Upper lobe of right lung (tissue), 1 donor: ENCODE measurements around the gene LRIG1. TPM values are rescaled to one million over a fixed set of nuclear protein-coding genes. Genes with fewer than 3 reads are reported as not detected.

ENCODE experiments used
- ATAC-seq: fragments of 200-7000 bp; cut with Tn5 transposase; one replicate; pipeline ENCODE4 v1.9.1; 2020; ENCODE audit warnings: mild to moderate bottlenecking, moderate library complexity
- DNase-seq: peaks from one replicate; pipeline ENCODE4 v3.0.0-alpha.2; 2020
- H3K27ac ChIP-seq: fragments of 200-600 bp; one replicate; pipeline ENCODE4 v1.8.0; 2022
- H3K27me3 ChIP-seq: fragments of 200-600 bp; one replicate; pipeline ENCODE4 v1.8.0; 2022; ENCODE audit warnings: mild to moderate bottlenecking
- H3K36me3 ChIP-seq: fragments of 200-600 bp; one replicate; pipeline ENCODE4 v1.8.0; 2022
- H3K4me1 ChIP-seq: fragments of 200-600 bp; one replicate; pipeline ENCODE4 v1.8.0; 2022
- H3K4me3 ChIP-seq: fragments of 200-600 bp; one replicate; pipeline ENCODE4 v1.8.0; 2022; ENCODE audit warnings: mild to moderate bottlenecking
- H3K9me3 ChIP-seq: fragments of 200-600 bp; one replicate; pipeline ENCODE4 v1.8.0; 2022
- intact Hi-C: fragments of 100-400 bp; cut with DNase I; formaldehyde crosslinking; loops from one replicate; pipeline ENCODE4 v1.11.0; 2022
- total RNA-seq: library from RNA; stranded (reverse); fragmentation: NEBNext Ultra II Directional; extraction: Animal tissue kit (Norgen Biotek cat#: 25700); gene quantifications from one replicate; pipeline ENCODE4 v1.2.1, GENCODE V29; 2021
- TF ChIP-seq, protein P1 (sequence below): fragments of 200-600 bp; IDR thresholded peaks from one replicate; pipeline ENCODE4 v1.8.0; 2022; ENCODE audit warnings: antibody characterized with exemption
- donor health status: DM: no; HTN: yes; CAD: no; lungs with severe emphysema.

LRIG1 gene
- total RNA-seq, 1 donor from 2014 or later, result 56.2 TPM

DNA sequence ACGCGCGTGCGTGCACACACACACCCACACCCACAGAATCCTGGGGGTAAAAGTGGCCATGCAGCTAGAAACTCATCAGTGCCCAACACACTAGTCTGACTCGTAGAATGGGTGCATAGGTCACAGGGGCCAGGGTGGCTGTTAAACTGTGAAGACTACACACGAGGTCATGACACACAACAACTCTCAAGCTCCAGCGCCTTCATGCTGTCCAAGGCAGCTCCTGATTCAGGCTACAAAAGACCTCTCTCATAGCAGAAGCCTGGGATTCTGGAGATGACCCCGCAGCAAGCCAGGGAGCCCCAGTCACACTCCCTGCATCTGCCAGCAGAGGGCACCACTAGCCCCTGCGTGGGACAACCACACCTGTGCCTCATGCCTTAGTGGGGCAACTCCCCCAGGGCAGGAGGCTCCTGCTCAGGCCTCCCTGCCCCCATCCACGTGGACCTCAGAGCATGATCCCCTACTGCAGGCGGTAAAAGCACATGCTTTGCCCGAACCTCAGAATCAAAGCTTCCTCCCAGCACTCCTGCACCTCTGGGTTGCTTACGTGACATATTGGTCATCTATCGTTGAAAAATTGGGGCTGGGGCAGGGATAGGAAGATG lies 93.1 kb downstream of the LRIG1 start:
- H3K27ac ChIP-seq, result no peak overlapping the region
- H3K36me3 ChIP-seq, result peaks cover 74% of the 10 kb centered on the region

DNA sequence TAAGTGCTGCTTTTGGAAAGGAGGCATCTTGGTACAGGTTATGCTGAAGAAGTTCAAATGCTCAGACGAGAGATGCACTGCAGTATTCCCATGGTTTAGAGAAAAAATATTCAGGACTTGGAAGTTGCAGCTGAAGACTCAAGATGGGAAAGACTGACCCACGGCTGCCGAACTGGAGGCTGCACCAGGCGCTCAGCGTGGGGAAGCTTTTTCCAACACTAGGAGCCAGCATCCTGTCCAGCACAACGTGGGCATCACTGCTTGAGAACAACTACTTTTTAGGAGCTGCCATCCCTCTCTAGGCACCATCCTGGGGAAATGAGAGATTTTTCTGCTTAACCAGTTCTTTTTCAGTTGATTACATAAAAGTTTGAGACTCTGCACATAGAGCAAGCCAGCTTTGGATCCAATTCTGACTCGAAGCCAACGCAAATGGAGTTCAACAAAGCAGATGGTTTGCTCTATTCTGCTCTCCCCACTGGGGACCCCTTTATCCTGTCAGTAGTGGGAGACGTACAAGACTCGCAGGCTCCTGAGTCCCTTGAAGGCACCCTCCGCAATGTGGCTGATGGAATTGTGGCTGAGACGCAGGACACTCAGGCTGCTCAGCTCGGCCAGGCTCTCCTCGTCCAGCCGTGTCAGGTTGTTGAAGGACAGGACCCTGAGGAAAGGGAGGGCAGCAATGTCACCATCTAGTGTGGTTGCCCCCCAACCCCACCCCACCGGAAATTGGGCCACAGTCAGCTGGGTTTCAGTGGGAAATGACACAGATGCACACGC lies 93.8 kb downstream of the LRIG1 start:
- intact Hi-C loops, result loop anchor here (5.0 kb wide), 1 partner anchor 410 kb away; no protein-coding TSS in a partner anchor
- Histone ChIP-seq H3K36me3 (peaks cover 67% of the 10 kb centered on the region), H3K9me3 (no peaks in the 10 kb centered on the region), H3K4me1 (no peaks in the 10 kb centered on the region), H3K4me3 (no peak overlapping the region), H3K27ac (no peak overlapping the region), H3K27me3 (no peaks in the 10 kb centered on the region)
- ATAC-seq (no peak), DNase-seq (no peak)
- TF ChIP-seq, protein P1, sequence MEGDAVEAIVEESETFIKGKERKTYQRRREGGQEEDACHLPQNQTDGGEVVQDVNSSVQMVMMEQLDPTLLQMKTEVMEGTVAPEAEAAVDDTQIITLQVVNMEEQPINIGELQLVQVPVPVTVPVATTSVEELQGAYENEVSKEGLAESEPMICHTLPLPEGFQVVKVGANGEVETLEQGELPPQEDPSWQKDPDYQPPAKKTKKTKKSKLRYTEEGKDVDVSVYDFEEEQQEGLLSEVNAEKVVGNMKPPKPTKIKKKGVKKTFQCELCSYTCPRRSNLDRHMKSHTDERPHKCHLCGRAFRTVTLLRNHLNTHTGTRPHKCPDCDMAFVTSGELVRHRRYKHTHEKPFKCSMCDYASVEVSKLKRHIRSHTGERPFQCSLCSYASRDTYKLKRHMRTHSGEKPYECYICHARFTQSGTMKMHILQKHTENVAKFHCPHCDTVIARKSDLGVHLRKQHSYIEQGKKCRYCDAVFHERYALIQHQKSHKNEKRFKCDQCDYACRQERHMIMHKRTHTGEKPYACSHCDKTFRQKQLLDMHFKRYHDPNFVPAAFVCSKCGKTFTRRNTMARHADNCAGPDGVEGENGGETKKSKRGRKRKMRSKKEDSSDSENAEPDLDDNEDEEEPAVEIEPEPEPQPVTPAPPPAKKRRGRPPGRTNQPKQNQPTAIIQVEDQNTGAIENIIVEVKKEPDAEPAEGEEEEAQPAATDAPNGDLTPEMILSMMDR, result no peak

More for the DNA sequence above, 93.1 kb downstream of the LRIG1 start:
- H3K4me1 ChIP-seq, result no peaks in the 10 kb centered on the region
- TF ChIP-seq, protein P1, result peak; percentile 93
- H3K4me3 ChIP-seq, result no peak overlapping the region
- H3K27me3 ChIP-seq, result no peaks in the 10 kb centered on the region
- H3K9me3 ChIP-seq, result no peaks in the 10 kb centered on the region
- DNase-seq (peak; percentile 83), ATAC-seq (peak; percentile 89)
- intact Hi-C loops, result loop anchor here (5.0 kb wide), 1 partner anchor 410 kb away; no protein-coding TSS in a partner anchor

DNA sequence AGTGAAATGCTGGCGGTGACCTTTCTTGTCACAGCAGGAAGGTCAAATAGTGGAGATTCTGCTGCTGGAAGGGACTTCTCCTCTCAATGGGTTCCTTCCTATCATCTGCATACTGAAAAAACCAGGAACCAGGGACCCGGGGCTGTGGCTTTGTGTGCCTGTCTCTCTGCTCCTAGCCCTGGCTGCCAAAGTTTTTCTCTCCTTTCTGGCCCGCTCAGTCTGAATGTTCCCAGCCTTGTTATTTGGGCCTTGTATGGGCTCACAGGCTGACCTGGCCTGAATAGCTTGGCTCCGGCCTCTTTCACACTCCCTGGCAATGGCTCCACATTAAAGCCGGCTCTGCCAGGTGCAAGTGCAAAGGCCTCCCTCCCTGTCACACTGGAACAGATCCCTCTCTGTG lies 94.7 kb downstream of the LRIG1 start:
- ATAC-seq (no peak), DNase-seq (no peak)
- Histone ChIP-seq H3K36me3 (peaks cover 61% of the 10 kb centered on the region), H3K4me1 (no peaks in the 10 kb centered on the region), H3K9me3 (no peaks in the 10 kb centered on the region), H3K4me3 (no peak overlapping the region), H3K27ac (no peak overlapping the region), H3K27me3 (no peaks in the 10 kb centered on the region)
- TF ChIP-seq, protein P1, result no peak
- intact Hi-C loops, result loop anchor here (5.0 kb wide), 1 partner anchor 411 kb away; no protein-coding TSS in a partner anchor

DNA sequence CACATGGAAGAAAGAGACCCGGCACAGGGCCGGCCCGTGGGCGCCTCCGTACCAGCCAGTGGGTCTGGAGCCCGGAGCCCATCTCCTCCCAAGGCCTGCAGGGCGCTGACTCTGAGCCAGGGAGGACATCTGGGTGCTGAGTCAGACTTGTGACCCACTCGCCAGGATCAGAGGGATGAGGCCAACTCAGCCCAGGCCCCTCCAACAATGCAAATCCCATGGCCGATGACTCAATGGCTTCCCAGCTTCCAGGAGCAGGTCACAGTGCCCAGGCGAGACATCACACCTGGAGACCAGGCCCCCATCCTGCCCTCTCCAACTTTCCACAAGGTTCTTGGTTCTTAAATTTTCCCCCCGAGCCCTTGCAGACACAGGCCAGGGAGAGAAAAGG lies 95.1 kb downstream of the LRIG1 start:
- DNase-seq (no peak), ATAC-seq (no peak)
- H3K36me3 ChIP-seq, result peaks cover 57% of the 10 kb centered on the region
- no peaks in the 10 kb centered on the region for H3K4me1 ChIP-seq
- no peak overlapping the region for H3K27ac ChIP-seq
- TF ChIP-seq, protein P1, result no peak
- intact Hi-C loops, result loop anchor here (5.0 kb wide), 1 partner anchor 412 kb away; no protein-coding TSS in a partner anchor
- no peaks in the 10 kb centered on the region for H3K27me3 ChIP-seq
- no peaks in the 10 kb centered on the region for H3K9me3 ChIP-seq
- no peak overlapping the region for H3K4me3 ChIP-seq

DNA sequence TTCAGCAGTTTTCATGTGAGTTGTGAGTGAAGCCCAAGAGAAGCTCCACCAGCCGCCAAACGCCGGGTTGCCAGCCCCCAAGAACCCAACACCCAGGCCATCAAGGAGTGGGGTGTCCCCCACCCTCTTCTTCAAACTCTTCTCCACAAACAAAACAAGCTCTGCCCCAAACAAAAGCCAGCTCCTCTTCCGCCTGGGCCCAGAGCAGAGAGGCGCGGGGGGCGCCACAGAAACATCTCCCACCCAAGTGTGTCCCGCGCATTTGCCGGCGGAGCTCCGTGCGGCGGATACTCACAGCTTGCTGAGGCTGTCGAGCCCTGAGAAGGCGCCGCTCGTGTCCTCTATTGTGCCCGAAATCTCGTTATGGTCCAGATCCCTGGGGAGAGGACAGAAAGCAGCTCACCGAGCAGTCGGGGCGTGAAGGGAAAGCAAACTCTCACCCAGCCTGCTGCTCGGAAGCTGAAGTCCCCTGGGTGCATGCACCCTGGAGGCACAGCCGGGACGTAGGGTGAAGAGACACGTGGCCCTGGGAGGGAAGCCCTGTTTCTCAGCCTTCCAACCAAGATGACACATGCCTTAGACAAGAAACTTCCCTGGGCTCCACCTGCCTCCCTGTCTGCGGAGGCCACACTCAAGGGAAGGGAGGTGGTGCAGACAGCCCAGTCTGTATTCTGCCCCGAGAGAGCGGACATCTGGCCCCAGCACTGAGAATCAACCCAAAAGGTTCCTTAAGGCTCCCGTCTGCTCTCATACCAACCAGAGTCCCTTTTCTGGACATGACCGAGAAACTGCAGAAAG lies 95.7 kb downstream of the LRIG1 start:
- DNase-seq, result no peak
- Histone ChIP-seq H3K4me1 (no peaks in the 10 kb centered on the region), H3K27ac (no peak overlapping the region), H3K27me3 (no peaks in the 10 kb centered on the region), H3K36me3 (peaks cover 51% of the 10 kb centered on the region), H3K9me3 (no peaks in the 10 kb centered on the region), H3K4me3 (no peak overlapping the region)
- no peak for ATAC-seq
- intact Hi-C loops, result loop anchor here (5.0 kb wide), 1 partner anchor 412 kb away; no protein-coding TSS in a partner anchor
- TF ChIP-seq, protein P1, result no peak
